Activated naive CD8-positive, alpha-beta T cell treated with anti-CD3 and anti-CD28 coated beads, Interleukin-2, amount 50 U/mL, for 24 hours (primary cell): ENCODE results near the gene CACNA1B.

ENCODE experiments used
- ATAC-seq: fragments of 150-1000 bp; cut with Tn5 transposase; one replicate; pipeline ENCODE4 v1.10.0; 2021
- DNase-seq: peaks from one replicate; pipeline ENCODE4 v3.0.0; 2021
- H3K27ac Mint-ChIP-seq: one replicate; pipeline ENCODE4 v1.8.0; 2021; ENCODE audit warnings: mild to moderate bottlenecking, mixed read lengths
- H3K27me3 Mint-ChIP-seq: one replicate; pipeline ENCODE4 v1.8.0; 2021; ENCODE audit warnings: mixed read lengths
- H3K36me3 Mint-ChIP-seq: one replicate; pipeline ENCODE4 v1.8.0; 2021; ENCODE audit warnings: low read depth, mixed read lengths
- H3K4me1 Mint-ChIP-seq: one replicate; pipeline ENCODE4 v1.8.0; 2021; ENCODE audit warnings: mixed read lengths
- H3K4me3 Mint-ChIP-seq: one replicate; pipeline ENCODE4 v1.8.0; 2021; ENCODE audit warnings: mild to moderate bottlenecking, moderate library complexity, mixed read lengths
- H3K9me3 Mint-ChIP-seq: one replicate; pipeline ENCODE4 v1.8.0; 2021; ENCODE audit warnings: mixed read lengths

CACNA1B gene

GRCh38 chr9:137982200-137982599 lies 104.6 kb downstream of the CACNA1B start:
- no peak overlapping the region for H3K27ac Mint-ChIP-seq
- ATAC-seq (no peak), DNase-seq (no peak)
- H3K9me3 Mint-ChIP-seq, result no peaks in the 10 kb centered on the region
- no peak overlapping the region for H3K4me3 Mint-ChIP-seq
- H3K27me3 Mint-ChIP-seq, result peaks cover 4% of the 10 kb centered on the region
- no peaks in the 10 kb centered on the region for H3K36me3 Mint-ChIP-seq
- no peaks in the 10 kb centered on the region for H3K4me1 Mint-ChIP-seq

DNA sequence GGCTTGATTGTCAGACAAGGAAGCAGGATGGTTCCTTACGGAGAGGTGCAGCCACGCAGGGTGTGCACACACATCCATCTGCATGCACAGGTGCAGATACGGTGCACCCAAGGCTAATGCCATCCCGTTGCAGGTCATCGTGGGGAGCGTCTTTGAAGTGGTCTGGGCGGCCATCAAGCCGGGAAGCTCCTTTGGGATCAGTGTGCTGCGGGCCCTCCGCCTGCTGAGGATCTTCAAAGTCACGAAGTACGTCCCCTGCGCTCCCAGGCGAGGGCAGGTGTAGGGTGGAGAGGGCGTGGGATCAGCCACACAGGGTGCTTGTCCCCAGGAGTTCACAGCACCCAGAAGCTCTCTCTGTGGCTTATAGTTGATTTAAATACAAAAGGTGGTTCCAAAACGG lies 106.4 kb downstream of the CACNA1B start:
- Mint-ChIP-seq H3K9me3 (no peaks in the 10 kb centered on the region), H3K4me3 (no peak overlapping the region), H3K36me3 (no peaks in the 10 kb centered on the region), H3K4me1 (no peaks in the 10 kb centered on the region), H3K27ac (no peak overlapping the region), H3K27me3 (peaks cover 15% of the 10 kb centered on the region)
- ATAC-seq (no peak), DNase-seq (no peak)

- Mint-ChIP-seq H3K4me3 (no peak overlapping the region), H3K27ac (no peak overlapping the region), H3K36me3 (no peaks in the 10 kb centered on the region), H3K4me1 (no peaks in the 10 kb centered on the region), H3K27me3 (peaks cover 16% of the 10 kb centered on the region), H3K9me3 (no peaks in the 10 kb centered on the region)
- DNase-seq (no peak), ATAC-seq (no peak)
Measured at GRCh38 chr9:137984520-137985257, 107.1 kb downstream of the CACNA1B start.

DNA sequence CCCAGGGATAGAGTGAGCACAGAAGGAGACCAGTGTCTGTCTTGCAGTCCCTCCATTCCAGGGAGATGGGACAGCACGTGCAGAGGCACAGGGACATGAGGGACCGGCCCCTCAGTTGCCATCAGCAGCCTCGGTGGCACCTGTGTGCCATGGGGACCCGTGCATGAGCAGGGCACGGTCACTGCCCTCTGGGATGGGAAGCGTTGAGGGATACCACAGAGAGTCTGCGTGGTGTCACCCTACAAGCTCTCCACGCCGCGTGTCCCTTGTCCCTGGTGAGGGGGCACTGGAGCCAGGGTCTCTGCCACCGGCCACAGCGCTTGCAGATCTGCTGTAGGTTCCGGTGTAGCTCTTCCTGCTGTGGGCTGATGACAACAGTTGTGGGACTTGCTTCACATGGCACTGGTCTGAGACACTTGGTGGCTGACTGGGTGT lies 108.1 kb downstream of the CACNA1B start:
- no peak overlapping the region for H3K4me3 Mint-ChIP-seq
- no peaks in the 10 kb centered on the region for H3K9me3 Mint-ChIP-seq
- H3K27ac Mint-ChIP-seq, result no peak overlapping the region
- peaks cover 24% of the 10 kb centered on the region for H3K27me3 Mint-ChIP-seq
- ATAC-seq (no peak), DNase-seq (no peak)
- H3K4me1 Mint-ChIP-seq, result no peaks in the 10 kb centered on the region
- H3K36me3 Mint-ChIP-seq, result no peaks in the 10 kb centered on the region

- no peaks in the 10 kb centered on the region for H3K36me3 Mint-ChIP-seq
- peaks cover 32% of the 10 kb centered on the region for H3K27me3 Mint-ChIP-seq
- H3K27ac Mint-ChIP-seq, result no peak overlapping the region
- no peak for DNase-seq
- no peaks in the 10 kb centered on the region for H3K9me3 Mint-ChIP-seq
- ATAC-seq, result no peak
- H3K4me3 Mint-ChIP-seq, result no peak overlapping the region
- no peaks in the 10 kb centered on the region for H3K4me1 Mint-ChIP-seq
Measured at GRCh38 chr9:137986268-137987099, 108.9 kb downstream of the CACNA1B start.

DNA sequence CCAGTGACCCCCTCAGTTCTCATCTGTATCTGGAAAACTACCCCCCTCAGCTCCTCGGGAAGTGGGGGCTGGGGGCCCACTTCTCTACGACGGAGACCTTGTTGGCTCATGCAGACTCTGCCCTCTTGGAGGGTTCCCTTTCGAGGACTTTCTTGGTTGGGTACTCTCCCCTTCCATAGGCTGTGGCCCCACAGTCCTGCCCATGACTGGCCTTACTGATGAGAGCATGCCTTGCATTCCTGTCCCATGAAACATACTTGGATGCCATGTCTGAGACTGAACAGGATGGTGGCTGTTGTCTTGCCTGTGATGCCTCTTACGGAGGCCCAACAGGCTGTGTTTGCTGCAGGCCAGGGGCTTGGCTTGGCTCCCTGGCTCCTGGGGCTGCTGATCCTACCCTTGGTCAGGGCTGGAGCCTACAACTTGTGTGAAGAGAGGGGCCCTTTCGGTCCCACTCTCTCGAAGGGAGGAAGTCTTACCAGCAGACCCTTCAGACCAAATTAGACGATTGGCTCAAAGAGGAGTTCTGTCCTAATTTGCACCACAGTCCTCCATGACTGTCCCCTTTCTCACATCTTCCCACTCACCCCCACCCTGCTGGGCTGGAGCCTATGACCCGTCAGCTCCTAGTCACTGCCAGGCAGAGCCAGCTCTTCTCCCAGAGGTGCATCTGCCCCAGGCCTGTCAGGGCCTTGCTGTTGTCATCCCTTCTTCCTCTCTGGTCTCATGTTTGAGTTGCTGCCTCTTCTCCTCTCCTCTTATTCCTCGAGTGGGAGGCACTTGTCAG lies 109.9 kb downstream of the CACNA1B start:
- ATAC-seq, result no peak
- Mint-ChIP-seq H3K4me1 (no peaks in the 10 kb centered on the region), H3K4me3 (no peak overlapping the region), H3K9me3 (no peaks in the 10 kb centered on the region), H3K27ac (no peak overlapping the region), H3K36me3 (no peaks in the 10 kb centered on the region), H3K27me3 (peaks cover 40% of the 10 kb centered on the region)
- DNase-seq, result no peak

GRCh38 chr9:137988051-137988450 lies 110.5 kb downstream of the CACNA1B start:
- no peaks in the 10 kb centered on the region for H3K4me1 Mint-ChIP-seq
- no peaks in the 10 kb centered on the region for H3K36me3 Mint-ChIP-seq
- H3K9me3 Mint-ChIP-seq, result no peaks in the 10 kb centered on the region
- DNase-seq (no peak), ATAC-seq (no peak)
- no peak overlapping the region for H3K27ac Mint-ChIP-seq
- peaks cover 45% of the 10 kb centered on the region for H3K27me3 Mint-ChIP-seq
- H3K4me3 Mint-ChIP-seq, result no peak overlapping the region

DNA sequence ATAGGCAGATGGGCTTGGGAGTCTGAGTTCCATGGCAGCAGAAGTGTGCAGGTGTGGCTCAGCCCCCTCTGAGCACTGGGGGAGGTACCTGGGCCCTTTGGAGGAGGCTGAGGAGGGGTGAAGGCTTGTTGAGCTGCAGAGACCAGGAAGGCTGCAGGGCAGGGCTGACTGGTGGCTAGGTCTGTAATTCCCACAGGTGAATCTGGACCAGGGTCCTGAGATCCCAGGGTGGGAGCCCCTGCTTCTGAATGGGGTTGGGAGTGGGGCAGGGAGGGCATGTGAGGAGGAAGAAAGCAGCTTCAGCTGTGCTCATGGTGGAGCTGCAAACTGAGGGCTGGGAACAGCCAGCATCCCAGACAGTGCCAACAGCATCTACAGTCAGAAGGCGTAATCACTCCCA lies 111.1 kb downstream of the CACNA1B start:
- DNase-seq, result no peak
- H3K27me3 Mint-ChIP-seq, result peaks cover 48% of the 10 kb centered on the region
- no peak overlapping the region for H3K27ac Mint-ChIP-seq
- no peaks in the 10 kb centered on the region for H3K36me3 Mint-ChIP-seq
- no peak for ATAC-seq
- no peaks in the 10 kb centered on the region for H3K4me1 Mint-ChIP-seq
- H3K4me3 Mint-ChIP-seq, result no peak overlapping the region
- no peaks in the 10 kb centered on the region for H3K9me3 Mint-ChIP-seq

DNA sequence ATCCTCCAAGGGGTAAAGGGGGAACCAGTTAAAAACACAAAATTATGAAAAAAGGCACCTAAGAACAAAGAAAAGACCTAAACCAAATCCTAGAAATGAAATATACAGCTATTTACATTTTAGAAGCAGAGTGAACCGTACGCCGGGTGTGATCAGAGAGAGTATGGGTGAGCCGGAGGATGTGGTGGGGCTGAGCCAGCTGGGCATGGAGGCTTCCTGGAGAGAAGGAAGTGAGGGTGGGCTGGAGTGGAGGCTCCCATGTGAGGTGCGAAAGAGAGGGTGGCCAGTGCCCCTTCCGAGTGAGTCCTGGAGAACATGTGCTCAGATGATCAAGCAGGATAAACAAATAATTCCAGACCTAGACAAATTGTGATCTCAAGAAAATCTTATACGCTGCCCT lies 111.6 kb downstream of the CACNA1B start:
- no peak overlapping the region for H3K4me3 Mint-ChIP-seq
- no peak overlapping the region for H3K27ac Mint-ChIP-seq
- no peaks in the 10 kb centered on the region for H3K36me3 Mint-ChIP-seq
- no peaks in the 10 kb centered on the region for H3K9me3 Mint-ChIP-seq
- H3K27me3 Mint-ChIP-seq, result peaks cover 53% of the 10 kb centered on the region
- DNase-seq, result no peak
- no peak for ATAC-seq
- no peaks in the 10 kb centered on the region for H3K4me1 Mint-ChIP-seq

DNA sequence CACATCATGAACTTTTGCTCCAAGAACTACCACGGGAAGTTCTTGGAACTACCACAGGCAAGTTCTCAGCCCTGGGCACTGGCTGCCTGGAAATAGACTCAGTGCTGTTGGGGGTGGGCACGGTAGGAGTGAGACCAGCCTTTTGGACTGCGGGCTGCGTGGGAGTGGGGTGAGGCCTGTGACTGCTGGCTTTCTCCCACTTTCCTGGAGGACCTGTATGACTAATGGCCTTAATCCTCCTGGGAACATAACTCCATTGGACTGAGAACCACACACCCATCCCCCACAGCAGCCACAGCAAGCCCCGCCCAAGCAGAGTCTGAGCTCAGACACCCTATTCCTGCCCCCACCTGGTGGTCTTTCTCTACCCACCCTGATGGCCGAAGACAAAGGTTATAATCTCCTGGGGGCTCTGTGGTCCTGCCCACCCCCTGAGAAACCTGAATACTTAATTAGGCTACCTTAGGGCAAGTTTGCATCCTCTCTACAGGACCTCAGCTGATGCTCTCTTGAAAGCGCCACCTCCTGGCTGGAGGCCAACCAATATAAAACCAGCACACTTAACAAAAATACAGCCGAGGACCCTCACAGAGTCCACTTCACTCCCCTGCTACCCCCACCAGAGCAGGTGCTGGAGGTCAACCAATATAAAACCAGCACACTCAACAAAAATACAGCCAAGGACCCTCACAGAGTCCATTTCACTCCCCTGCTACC lies 112.6 kb downstream of the CACNA1B start:
- Mint-ChIP-seq H3K27ac (no peak overlapping the region), H3K4me3 (no peak overlapping the region), H3K36me3 (no peaks in the 10 kb centered on the region), H3K4me1 (no peaks in the 10 kb centered on the region), H3K27me3 (peaks cover 53% of the 10 kb centered on the region), H3K9me3 (no peaks in the 10 kb centered on the region)
- ATAC-seq (no peak), DNase-seq (no peak)

GRCh38 chr9:138003485-138004190 lies 126.1 kb downstream of the CACNA1B start:
- Mint-ChIP-seq H3K36me3 (no peaks in the 10 kb centered on the region), H3K4me1 (no peaks in the 10 kb centered on the region), H3K9me3 (no peaks in the 10 kb centered on the region), H3K27me3 (peaks cover 7% of the 10 kb centered on the region), H3K27ac (no peak overlapping the region), H3K4me3 (no peak overlapping the region)
- ATAC-seq (no peak), DNase-seq (no peak)

DNA sequence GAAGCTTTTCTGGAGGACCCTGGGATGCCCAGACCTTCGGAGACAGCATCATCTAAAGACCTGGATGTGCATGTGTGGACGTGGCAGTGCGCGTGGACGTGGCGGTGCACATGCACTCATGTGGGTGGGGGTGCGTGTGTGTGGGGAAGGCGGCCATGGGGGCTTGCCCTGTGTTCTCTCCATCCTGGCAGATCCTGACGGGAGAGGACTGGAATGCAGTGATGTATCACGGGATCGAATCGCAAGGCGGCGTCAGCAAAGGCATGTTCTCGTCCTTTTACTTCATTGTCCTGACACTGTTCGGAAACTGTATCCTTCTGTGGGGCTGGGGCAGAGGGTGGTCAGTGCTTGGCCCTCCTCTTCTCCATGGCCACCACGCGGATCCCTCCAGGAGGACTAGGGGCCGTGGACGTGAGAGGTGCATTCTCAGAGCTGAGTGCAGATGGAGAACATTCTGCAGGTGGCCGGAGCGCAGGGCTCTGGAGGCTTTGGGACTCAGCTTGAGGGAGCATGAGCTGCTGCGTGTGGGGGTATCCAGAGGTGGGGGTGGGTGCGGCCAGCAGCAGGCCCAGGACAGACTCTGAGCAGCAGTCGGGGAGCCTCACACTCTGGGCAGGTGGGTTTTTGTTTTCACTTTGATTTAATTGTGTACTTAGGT lies 129.1 kb downstream of the CACNA1B start:
- H3K4me1 Mint-ChIP-seq, result no peaks in the 10 kb centered on the region
- H3K36me3 Mint-ChIP-seq, result no peaks in the 10 kb centered on the region
- no peak overlapping the region for H3K4me3 Mint-ChIP-seq
- peaks cover 2% of the 10 kb centered on the region for H3K27me3 Mint-ChIP-seq
- H3K27ac Mint-ChIP-seq, result no peak overlapping the region
- DNase-seq (no peak), ATAC-seq (no peak)
- H3K9me3 Mint-ChIP-seq, result no peaks in the 10 kb centered on the region

DNA sequence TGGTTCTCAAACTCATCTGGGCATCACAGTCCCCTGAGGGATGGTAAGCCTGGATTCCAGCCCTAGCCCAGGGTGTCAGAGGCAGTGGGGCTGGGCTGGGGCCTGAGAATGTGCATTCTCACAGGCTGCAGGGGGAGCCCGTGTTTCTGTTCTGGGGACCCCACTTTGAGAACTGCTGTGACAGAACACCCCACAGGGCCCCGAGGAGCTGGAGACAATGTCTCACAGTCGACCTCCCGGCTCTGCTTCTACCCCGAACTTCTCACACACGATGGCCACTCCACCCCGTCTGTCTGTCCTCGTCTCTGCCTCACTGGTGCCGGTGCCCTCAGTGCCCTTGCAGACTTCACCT lies 130.0 kb downstream of the CACNA1B start:
- peaks cover 2% of the 10 kb centered on the region for H3K27me3 Mint-ChIP-seq
- no peak overlapping the region for H3K4me3 Mint-ChIP-seq
- ATAC-seq (no peak), DNase-seq (no peak)
- no peak overlapping the region for H3K27ac Mint-ChIP-seq
- H3K4me1 Mint-ChIP-seq, result no peaks in the 10 kb centered on the region
- no peaks in the 10 kb centered on the region for H3K9me3 Mint-ChIP-seq
- no peaks in the 10 kb centered on the region for H3K36me3 Mint-ChIP-seq
